ENCODE measurements around the gene TPRN. TPM values are rescaled to one million over a fixed set of nuclear protein-coding genes. Genes with fewer than 3 reads are reported as not detected.

Gene TPRN
- total and polyA plus RNA-seq, 2 experiments from 2014 or later: 6.4 to 29.2 TPM

DNA sequence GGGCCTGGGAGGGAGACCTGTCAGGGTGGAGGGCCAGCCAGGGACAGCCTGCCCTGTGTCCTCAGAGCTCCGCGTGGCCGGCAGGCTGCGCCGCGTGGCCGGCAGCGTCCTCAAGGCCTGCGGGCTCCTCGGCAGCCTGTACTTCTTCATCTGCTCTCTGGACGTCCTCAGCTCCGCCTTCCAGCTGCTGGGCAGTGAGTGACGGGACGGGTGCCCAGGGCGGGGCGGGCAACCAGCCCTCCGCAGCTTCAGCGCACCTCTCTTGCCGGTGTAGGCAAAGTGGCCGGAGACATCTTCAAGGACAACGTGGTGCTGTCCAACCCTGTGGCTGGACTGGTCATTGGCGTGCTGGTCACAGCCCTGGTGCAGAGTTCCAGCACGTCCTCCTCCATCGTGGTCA, 32.0 kb upstream of the TPRN start:
- TF ChIP-seq STAT1 (IDR thresholded peaks at IDR 0.05; ENCODE audit: unreplicated experiment) (no peak), ZNF331 (CRISPR knock-in tag; IDR thresholded peaks at IDR 0.05; ENCODE audit: low read depth) (no peak), EZH2 (IDR thresholded peaks at IDR 0.05; ENCODE audit: low read depth, unreplicated experiment) (no peak), NANOG (IDR thresholded peaks at IDR 0.05; ENCODE audit: borderline replicate concordance) (no peak), ZNF114 (CRISPR knock-in tag; IDR thresholded peaks at IDR 0.05) (no peak), JUNB (IDR thresholded peaks at IDR 0.05; ENCODE audit: unreplicated experiment) (no peak), EZH2phosphoT487 (IDR thresholded peaks at IDR 0.05; ENCODE audit: unreplicated experiment) (no peak), POLR2AphosphoS5 (IDR thresholded peaks at IDR 0.05; ENCODE audit: low read depth) (no peak), CREB1 (CRISPR knock-in tag; IDR thresholded peaks at IDR 0.05; ENCODE audit: low read depth) (no peak)
- TF ChIP-seq, protein P1, sequence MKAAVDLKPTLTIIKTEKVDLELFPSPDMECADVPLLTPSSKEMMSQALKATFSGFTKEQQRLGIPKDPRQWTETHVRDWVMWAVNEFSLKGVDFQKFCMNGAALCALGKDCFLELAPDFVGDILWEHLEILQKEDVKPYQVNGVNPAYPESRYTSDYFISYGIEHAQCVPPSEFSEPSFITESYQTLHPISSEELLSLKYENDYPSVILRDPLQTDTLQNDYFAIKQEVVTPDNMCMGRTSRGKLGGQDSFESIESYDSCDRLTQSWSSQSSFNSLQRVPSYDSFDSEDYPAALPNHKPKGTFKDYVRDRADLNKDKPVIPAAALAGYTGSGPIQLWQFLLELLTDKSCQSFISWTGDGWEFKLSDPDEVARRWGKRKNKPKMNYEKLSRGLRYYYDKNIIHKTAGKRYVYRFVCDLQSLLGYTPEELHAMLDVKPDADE (IDR thresholded peaks at IDR 0.05): no peak
- TF ChIP-seq, protein P2, sequence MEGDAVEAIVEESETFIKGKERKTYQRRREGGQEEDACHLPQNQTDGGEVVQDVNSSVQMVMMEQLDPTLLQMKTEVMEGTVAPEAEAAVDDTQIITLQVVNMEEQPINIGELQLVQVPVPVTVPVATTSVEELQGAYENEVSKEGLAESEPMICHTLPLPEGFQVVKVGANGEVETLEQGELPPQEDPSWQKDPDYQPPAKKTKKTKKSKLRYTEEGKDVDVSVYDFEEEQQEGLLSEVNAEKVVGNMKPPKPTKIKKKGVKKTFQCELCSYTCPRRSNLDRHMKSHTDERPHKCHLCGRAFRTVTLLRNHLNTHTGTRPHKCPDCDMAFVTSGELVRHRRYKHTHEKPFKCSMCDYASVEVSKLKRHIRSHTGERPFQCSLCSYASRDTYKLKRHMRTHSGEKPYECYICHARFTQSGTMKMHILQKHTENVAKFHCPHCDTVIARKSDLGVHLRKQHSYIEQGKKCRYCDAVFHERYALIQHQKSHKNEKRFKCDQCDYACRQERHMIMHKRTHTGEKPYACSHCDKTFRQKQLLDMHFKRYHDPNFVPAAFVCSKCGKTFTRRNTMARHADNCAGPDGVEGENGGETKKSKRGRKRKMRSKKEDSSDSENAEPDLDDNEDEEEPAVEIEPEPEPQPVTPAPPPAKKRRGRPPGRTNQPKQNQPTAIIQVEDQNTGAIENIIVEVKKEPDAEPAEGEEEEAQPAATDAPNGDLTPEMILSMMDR (conservative IDR thresholded peaks at IDR 0.05; ENCODE audit: low read depth in 2 of 2): no peak
- TF ChIP-seq, protein P3, sequence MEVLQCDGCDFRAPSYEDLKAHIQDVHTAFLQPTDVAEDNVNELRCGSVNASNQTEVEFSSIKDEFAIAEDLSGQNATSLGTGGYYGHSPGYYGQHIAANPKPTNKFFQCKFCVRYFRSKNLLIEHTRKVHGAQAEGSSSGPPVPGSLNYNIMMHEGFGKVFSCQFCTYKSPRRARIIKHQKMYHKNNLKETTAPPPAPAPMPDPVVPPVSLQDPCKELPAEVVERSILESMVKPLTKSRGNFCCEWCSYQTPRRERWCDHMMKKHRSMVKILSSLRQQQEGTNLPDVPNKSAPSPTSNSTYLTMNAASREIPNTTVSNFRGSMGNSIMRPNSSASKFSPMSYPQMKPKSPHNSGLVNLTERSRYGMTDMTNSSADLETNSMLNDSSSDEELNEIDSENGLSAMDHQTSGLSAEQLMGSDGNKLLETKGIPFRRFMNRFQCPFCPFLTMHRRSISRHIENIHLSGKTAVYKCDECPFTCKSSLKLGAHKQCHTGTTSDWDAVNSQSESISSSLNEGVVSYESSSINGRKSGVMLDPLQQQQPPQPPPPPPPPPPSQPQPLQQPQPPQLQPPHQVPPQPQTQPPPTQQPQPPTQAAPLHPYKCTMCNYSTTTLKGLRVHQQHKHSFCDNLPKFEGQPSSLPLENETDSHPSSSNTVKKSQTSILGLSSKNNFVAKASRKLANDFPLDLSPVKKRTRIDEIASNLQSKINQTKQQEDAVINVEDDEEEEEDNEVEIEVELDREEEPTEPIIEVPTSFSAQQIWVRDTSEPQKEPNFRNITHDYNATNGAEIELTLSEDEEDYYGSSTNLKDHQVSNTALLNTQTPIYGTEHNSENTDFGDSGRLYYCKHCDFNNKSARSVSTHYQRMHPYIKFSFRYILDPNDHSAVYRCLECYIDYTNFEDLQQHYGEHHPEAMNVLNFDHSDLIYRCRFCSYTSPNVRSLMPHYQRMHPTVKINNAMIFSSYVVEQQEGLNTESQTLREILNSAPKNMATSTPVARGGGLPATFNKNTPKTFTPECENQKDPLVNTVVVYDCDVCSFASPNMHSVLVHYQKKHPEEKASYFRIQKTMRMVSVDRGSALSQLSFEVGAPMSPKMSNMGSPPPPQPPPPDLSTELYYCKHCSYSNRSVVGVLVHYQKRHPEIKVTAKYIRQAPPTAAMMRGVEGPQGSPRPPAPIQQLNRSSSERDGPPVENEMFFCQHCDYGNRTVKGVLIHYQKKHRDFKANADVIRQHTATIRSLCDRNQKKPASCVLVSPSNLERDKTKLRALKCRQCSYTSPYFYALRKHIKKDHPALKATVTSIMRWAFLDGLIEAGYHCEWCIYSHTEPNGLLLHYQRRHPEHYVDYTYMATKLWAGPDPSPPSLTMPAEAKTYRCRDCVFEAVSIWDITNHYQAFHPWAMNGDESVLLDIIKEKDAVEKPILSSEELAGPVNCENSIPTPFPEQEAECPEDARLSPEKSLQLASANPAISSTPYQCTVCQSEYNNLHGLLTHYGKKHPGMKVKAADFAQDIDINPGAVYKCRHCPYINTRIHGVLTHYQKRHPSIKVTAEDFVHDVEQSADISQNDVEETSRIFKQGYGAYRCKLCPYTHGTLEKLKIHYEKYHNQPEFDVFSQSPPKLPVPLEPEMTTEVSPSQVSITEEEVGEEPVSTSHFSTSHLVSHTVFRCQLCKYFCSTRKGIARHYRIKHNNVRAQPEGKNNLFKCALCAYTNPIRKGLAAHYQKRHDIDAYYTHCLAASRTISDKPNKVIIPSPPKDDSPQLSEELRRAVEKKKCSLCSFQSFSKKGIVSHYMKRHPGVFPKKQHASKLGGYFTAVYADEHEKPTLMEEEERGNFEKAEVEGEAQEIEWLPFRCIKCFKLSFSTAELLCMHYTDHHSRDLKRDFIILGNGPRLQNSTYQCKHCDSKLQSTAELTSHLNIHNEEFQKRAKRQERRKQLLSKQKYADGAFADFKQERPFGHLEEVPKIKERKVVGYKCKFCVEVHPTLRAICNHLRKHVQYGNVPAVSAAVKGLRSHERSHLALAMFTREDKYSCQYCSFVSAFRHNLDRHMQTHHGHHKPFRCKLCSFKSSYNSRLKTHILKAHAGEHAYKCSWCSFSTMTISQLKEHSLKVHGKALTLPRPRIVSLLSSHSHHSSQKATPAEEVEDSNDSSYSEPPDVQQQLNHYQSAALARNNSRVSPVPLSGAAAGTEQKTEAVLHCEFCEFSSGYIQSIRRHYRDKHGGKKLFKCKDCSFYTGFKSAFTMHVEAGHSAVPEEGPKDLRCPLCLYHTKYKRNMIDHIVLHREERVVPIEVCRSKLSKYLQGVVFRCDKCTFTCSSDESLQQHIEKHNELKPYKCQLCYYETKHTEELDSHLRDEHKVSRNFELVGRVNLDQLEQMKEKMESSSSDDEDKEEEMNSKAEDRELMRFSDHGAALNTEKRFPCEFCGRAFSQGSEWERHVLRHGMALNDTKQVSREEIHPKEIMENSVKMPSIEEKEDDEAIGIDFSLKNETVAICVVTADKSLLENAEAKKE (CRISPR knock-in tag; IDR thresholded peaks at IDR 0.05): no peak
- TF ChIP-seq, protein P4, sequence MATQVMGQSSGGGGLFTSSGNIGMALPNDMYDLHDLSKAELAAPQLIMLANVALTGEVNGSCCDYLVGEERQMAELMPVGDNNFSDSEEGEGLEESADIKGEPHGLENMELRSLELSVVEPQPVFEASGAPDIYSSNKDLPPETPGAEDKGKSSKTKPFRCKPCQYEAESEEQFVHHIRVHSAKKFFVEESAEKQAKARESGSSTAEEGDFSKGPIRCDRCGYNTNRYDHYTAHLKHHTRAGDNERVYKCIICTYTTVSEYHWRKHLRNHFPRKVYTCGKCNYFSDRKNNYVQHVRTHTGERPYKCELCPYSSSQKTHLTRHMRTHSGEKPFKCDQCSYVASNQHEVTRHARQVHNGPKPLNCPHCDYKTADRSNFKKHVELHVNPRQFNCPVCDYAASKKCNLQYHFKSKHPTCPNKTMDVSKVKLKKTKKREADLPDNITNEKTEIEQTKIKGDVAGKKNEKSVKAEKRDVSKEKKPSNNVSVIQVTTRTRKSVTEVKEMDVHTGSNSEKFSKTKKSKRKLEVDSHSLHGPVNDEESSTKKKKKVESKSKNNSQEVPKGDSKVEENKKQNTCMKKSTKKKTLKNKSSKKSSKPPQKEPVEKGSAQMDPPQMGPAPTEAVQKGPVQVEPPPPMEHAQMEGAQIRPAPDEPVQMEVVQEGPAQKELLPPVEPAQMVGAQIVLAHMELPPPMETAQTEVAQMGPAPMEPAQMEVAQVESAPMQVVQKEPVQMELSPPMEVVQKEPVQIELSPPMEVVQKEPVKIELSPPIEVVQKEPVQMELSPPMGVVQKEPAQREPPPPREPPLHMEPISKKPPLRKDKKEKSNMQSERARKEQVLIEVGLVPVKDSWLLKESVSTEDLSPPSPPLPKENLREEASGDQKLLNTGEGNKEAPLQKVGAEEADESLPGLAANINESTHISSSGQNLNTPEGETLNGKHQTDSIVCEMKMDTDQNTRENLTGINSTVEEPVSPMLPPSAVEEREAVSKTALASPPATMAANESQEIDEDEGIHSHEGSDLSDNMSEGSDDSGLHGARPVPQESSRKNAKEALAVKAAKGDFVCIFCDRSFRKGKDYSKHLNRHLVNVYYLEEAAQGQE (IDR thresholded peaks at IDR 0.05; ENCODE audit: unreplicated experiment): no peak
- Histone ChIP-seq H2AFZ (no peak overlapping the region), H3K4me3 (no peak overlapping the region), H3K4me1 (ENCODE audit: insufficient read depth) (peaks cover 7% of the 10 kb centered on the region; the same call in 1 of the 2 replicates), H4K20me1 (replicated peaks; ENCODE audit: insufficient read depth) (no peaks in the 10 kb centered on the region), H3F3A (replicated peaks; ENCODE audit: low read depth) (no peaks in the 10 kb centered on the region), H3K4me2 (no peak overlapping the region), H3K27ac (ENCODE audit: low read depth) (no peak overlapping the region), H3K36me3 (ENCODE audit: insufficient read depth) (no peaks in the 10 kb centered on the region), H3K79me2 (replicated peaks; ENCODE audit: insufficient read depth) (no peaks in the 10 kb centered on the region), H3K9me2 (ENCODE audit: insufficient read depth) (no peaks in the 10 kb centered on the region), H3K27me3 (ENCODE audit: insufficient read depth) (no peaks in the 10 kb centered on the region)
- Mint-ChIP-seq H3K36me3 (ENCODE audit: low read depth) (no peaks in the 10 kb centered on the region), H3K27me3 (ENCODE audit: insufficient read depth, low read depth, poor library complexity) (peaks cover 6% of the 10 kb centered on the region), H3K4me3 (no peak overlapping the region), H3K9me3 (no peaks in the 10 kb centered on the region), H3K4me1 (peaks cover 10% of the 10 kb centered on the region; the same call in 2 of the 3 replicates), H3K27ac (no peak overlapping the region)
- no peak for ATAC-seq
- no peak for DNase-seq (ENCODE audit: low spot score)

All from GM23338 (cell line).